GM21515 (cell line): ENCODE data around the gene AK5.
A peak's percentile ranks its signal among the peaks of the same experiment; 100 is the strongest.
"Not testable (repeated sequence)": the region's sequence is repeated elsewhere in the genome, so short reads cannot be mapped to it uniquely, and the experiment has no call there.

Source experiments
- ATAC-seq: cut with Tn5 transposase; IDR thresholded peaks from one replicate; pipeline ENCODE4 v1.9.1; 2021; ENCODE audit not compliant: unreplicated experiment

Gene AK5

GRCh38 chr1:77398152-77398551 lies 116.3 kb downstream of the AK5 start:
- ATAC-seq, result no peak

- ATAC-seq, result no peak
Measured at GRCh38 chr1:77399250-77400086, 117.6 kb downstream of the AK5 start.

- no peak for ATAC-seq
Measured at GRCh38 chr1:77400781-77401180, 119.0 kb downstream of the AK5 start.

GRCh38 chr1:77401384-77401783 lies 119.6 kb downstream of the AK5 start:
- ATAC-seq, result no peak

DNA sequence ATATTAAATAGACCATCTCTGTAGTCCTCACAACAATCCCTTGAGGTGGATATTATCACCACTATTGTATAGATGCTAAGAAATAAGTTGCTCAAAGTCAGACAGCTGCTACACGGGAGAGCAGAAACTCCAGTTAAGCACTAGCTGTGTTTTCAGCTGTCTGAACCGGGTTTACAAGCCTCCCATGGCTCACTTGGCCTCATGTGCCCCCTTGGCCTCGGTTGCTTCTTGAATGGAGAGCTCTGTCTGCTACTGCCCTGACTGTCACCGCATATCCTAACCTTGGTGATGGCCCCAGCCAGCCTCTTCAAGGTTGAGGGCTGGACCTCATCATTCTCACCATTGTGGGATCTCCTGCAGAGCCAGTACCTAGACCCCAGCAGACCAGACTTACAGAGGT lies 123.4 kb downstream of the AK5 start:
- ATAC-seq, result no peak

DNA sequence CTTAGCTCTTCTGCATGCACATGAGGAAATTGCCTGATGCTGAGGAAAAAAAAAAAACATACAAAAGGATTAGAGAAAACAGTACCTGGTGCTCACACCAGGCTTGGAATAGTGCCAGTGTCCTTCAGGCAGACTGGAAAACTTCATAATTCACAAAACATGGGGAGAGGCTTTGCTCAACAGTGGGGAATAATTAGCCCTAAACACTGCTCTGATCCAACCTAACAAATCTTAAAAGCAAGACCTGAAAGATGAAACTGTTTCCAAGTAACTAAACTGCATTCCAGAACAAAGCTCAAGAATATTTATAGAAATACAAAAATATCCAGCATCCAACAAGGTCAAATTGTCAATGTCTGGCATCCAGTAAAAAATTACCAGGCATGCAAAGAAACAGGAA lies 124.8 kb downstream of the AK5 start:
- ATAC-seq, result no peak

DNA sequence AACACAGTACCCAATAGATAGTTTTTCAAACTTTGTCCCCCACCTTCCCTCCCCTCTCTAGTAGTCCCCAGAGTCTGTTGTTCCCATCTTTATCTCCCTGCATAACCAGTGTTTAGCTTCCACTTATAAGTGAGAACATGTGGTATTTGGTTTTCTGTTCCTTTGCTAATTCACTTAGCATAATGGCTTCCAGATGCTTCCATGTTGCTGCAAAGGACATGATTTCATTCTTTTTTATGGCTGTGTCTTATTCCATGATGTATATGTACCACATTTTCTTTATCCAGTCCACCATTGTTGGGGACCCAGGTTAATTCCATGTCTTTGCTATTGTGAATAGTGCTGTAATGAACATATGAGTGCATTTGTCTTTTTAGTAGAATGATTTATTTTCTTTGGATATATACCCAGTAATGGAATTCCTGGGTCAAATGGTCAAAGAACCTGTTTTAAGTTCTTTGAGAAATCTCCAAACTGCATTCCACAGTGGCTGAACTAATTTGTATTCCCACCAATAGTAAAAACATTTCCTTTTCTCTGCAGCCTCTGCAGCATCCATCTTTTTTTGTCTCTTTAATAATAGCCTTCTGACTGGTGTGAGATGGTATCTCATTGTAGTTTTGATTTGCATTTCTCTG lies 126.0 kb downstream of the AK5 start:
- ATAC-seq, result no peak

DNA sequence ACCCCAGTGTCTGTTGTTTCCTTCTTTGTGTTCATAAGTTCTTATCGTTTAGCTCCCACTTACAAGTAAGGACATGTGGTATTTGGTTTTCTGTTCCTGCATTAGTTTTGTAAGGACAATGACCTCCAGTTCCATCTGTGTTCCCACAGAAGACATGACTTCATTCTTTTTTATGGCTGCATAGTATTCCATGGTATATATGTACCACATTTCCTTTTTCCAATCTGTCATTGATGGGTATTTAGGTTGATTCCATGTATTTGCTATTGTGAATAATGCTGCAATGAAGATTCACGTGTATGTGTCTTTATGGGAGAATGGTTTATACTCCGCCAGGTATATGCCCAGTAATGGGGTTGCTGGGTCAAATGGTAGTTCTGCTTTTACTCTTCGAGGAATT lies 127.1 kb downstream of the AK5 start:
- ATAC-seq, result not testable (repeated sequence)

- no peak for ATAC-seq
Measured at GRCh38 chr1:77412069-77412819, 130.4 kb downstream of the AK5 start.

DNA sequence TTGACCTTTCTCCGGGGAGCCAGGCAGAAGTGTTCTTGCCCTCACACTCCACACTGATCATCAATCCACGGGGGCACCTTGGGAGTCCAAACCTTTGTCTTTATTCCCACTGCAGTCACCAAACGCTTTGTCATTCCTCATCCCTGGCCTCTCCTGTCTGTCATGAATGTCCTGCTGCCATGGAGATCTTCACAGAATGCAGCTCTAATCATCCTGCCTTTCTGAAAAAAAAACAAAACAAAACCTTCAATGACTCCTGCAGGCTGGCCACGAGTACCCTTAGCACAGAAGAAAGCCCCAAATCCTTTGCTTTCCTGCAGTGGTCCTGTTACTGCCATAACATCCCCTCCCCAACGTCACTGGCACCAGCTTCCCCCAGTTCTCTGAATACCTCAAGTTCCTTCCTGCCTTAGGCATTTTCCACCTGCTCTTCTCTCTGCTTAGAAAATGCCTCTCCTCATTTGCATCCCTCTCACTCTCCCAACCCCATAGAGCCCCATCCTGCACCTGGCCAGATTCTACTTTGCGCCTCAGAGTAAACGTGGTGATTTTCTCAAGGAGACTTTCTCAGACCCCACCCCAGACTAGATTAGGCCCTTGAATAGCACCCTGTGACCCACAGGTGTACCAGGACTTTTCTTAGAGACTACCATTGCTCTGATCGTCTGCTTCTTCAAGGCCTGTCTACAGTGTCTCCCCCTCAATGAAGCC lies 131.2 kb downstream of the AK5 start:
- peak; percentile 44 for ATAC-seq

- peak; percentile 87 for ATAC-seq
Measured at GRCh38 chr1:77413541-77414335, 131.9 kb downstream of the AK5 start.

DNA sequence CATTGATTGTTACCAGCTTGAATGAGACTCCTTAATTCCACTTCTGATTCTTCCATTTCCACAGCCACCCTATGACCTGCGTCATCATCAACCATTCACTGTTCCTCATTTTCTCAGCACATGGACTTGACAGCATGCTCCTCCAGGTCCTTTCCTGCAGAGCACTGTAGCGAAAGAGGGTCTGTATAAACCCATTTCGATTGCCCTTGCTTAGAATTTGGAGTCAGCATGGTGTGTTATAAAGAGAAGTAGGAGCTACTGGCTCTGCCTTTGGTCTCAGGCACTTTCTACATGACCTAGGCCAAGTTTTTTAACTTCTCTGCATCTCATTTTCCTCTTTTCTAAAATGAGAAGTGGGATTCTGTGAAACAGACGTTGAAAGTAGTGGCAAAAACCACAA lies 133.8 kb downstream of the AK5 start:
- ATAC-seq, result no peak

GRCh38 chr1:77416692-77417450 lies 135.1 kb downstream of the AK5 start:
- no peak for ATAC-seq

DNA sequence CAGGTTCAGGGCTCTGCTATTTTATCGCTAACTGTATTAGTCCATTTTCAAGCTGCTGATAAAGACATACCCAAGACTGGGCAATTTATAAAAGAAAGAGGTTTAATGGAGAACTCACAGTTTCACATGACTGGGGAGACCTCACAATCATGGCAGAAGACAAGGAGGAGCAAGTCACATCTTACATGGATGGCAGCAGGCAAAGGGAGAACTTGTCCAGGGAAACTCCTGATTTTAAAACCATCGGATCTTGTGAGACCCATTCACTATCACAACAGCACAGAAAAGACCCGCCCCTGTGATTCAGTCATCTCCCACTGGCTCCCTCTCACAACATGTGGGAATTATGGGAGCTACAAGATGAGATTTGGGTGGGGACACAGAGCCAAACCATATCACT lies 136.2 kb downstream of the AK5 start:
- ATAC-seq, result not testable (repeated sequence)

DNA sequence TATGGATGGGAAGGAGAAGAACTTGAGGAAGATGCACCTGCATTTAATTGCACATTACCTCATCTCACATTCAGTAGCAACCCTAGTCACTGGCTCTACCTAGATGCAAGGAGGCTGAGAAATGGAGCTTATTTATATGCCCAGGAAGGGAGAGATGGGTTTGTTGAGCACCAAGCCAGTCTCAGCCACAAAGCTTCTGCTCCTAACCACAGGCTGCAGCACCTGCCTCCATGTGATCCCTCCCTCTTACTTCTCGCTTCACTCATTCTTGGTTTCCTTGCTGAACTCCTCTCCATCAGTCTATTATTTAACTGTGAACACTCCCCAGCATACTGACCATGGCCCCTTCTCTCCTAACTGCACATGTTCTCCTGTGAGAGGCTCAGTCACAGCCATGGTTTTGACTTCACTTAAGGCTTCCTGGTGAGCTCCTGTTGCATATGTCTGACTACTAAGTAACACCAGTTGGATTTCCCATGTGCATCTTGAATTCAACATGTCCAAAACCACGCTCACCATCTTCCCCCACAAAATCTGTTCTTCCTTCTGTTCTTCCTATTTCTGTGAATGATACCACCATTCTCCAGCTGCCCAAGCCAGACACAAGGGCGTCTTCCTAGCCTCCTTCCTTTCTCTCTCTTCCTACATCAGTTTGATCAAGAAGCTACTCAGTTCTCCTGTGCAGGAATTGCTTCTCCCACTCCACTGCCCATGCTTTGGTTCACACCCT lies 139.8 kb downstream of the AK5 start:
- peak; percentile 70 for ATAC-seq

DNA sequence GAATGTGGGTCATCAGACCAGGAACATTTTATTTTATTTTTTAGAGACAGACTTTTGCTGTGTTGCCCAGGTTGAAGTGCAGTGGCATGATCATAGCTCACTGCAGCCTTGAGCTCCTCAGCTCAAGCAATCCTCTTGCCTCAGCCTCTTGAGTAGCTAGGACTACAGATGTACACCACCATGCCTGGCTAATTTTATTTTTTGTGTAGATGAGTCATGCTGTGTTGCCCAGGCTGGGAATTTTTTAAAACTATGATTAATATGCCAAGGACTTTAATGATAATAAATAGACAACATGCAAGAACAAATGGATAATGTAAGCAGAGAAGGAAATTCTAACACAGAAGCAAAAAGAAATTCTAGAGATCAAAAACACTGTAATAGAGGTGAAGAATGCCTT lies 142.4 kb downstream of the AK5 start:
- no peak for ATAC-seq

GRCh38 chr1:77428068-77428467 lies 146.2 kb downstream of the AK5 start:
- no peak for ATAC-seq

GRCh38 chr1:77430966-77431690 lies 149.3 kb downstream of the AK5 start:
- ATAC-seq, result no peak
